Fibroblast of lung (primary cell): ENCODE measurements around the gene ADGRV1. TPM values are rescaled to one million over a fixed set of nuclear protein-coding genes. Genes with fewer than 3 reads are reported as not detected.

ENCODE experiments used
- DNase-seq, 2 donors: peaks; one replicate each; pipeline versions ENCODE4 v3.0.0 to v3.0.0-alpha.2; 2010; ENCODE audit warnings: low read depth in 2 of 2
- H2AFZ ChIP-seq: 2 replicates; pipeline ENCODE4 v1.5.1; 2012; ENCODE audit warnings: low read length, control low read depth, inconsistent platforms
- H3K27ac ChIP-seq: 2 replicates; pipeline ENCODE4 v1.5.1; 2011; ENCODE audit warnings: low read length, control low read depth; ENCODE audit not compliant: insufficient read depth
- H3K27me3 ChIP-seq: 2 replicates; pipeline ENCODE4 v1.5.1; 2011; ENCODE audit warnings: mild to moderate bottlenecking, low read length; ENCODE audit not compliant: control insufficient read depth, insufficient read depth
- H3K36me3 ChIP-seq: 2 replicates; pipeline ENCODE4 v1.5.1; 2011; ENCODE audit warnings: low read length; ENCODE audit not compliant: control insufficient read depth, insufficient read depth
- H3K4me1 ChIP-seq: 2 replicates; pipeline ENCODE4 v1.5.1; 2011; ENCODE audit warnings: low read length; ENCODE audit not compliant: control insufficient read depth, insufficient read depth; ENCODE audit errors: extremely low read depth
- H3K4me2 ChIP-seq: 2 replicates; pipeline ENCODE4 v1.5.1; 2011; ENCODE audit warnings: low read length, control low read depth; ENCODE audit not compliant: insufficient read depth; ENCODE audit errors: extremely low read depth
- H3K4me3 ChIP-seq, 4 experiments: fragments of 200-600 bp in 1 of 4; sonication (generic) in 1 of 4; replicated peaks in 1 of 4; 2 replicates each; pipeline ENCODE4 v1.5.1; 2011 to 2016; ENCODE audit warnings: low read length in 4 of 4, low read depth in 3 of 4, mild to moderate bottlenecking in 3 of 4, control low read depth in 2 of 4, inconsistent platforms in 1 of 4, mixed read lengths in 1 of 4; ENCODE audit not compliant: insufficient read depth in 1 of 4; ENCODE audit errors: control extremely low read depth in 1 of 4
- H3K79me2 ChIP-seq: 2 replicates; pipeline ENCODE4 v1.5.1; 2012; ENCODE audit warnings: mild to moderate bottlenecking, low read length, inconsistent platforms; ENCODE audit not compliant: control insufficient read depth, insufficient read depth
- H3K9ac ChIP-seq: 2 replicates; pipeline ENCODE4 v1.5.1; 2011; ENCODE audit warnings: mild to moderate bottlenecking, low read length, control low read depth; ENCODE audit not compliant: insufficient read depth
- H3K9me3 ChIP-seq: 2 replicates; pipeline ENCODE4 v1.5.1; 2012; ENCODE audit warnings: low read depth, low read length; ENCODE audit not compliant: control insufficient read depth, insufficient read depth
- H4K20me1 ChIP-seq: 2 replicates; pipeline ENCODE4 v1.5.1; 2011; ENCODE audit warnings: low read length; ENCODE audit not compliant: control insufficient read depth, insufficient read depth; ENCODE audit errors: extremely low read depth
- CTCF ChIP-seq, 2 donors: IDR thresholded peaks in 1 of 2; conservative IDR thresholded peaks in 1 of 2; 1 replicate in 1 of 2; 2 replicates in 1 of 2; pipeline ENCODE4 v1.5.1; 2011 to 2012; ENCODE audit warnings: low read length in 2 of 2, control low read depth in 1 of 2, inconsistent platforms in 1 of 2, low read depth in 1 of 2, mild to moderate bottlenecking in 1 of 2
- EZH2 ChIP-seq: IDR thresholded peaks from 2 replicates; pipeline ENCODE4 v1.5.1; 2012; ENCODE audit warnings: low read length, control low read depth, mild to moderate bottlenecking; ENCODE audit errors: missing control alignments
- polyA plus RNA-seq, 2 donors: library from polyadenylated mRNA; depleted of rRNA in 1 of 2; stranded (reverse) in 1 of 2; unstranded in 1 of 2; fragments of >200 nt; gene quantifications; 2 replicates each; pipeline ENCODE4 v1.2.1, GENCODE V29; 2011 to 2012; ENCODE audit warnings: missing spikeins in 1 of 2
- total RNA-seq: library from RNA; depleted of rRNA; stranded (reverse); fragments of >200 nt; gene quantifications from 2 replicates; pipeline ENCODE4 v1.2.1, GENCODE V29; 2014

ADGRV1 gene
- total and polyA plus RNA-seq, 2 donors (not counting 1 experiment from before 2014, with no cell fraction given): 0.15 to 0.17 TPM

GRCh38 chr5:90890180-90890579 is 331.6 kb downstream of the ADGRV1 start:
- TF ChIP-seq EZH2 (no peak), CTCF (conservative IDR thresholded peaks at IDR 0.05 in 1 of 2, IDR thresholded peaks at IDR 0.05 in 1 of 2; ENCODE audit: low read depth in 1 of 2, low read length in 2 of 2) (no peak)
- Histone ChIP-seq H3K9ac (no peak overlapping the region), H3K9me3 (no peaks in the 10 kb centered on the region), H3K79me2 (no peaks in the 10 kb centered on the region), H4K20me1 (no peaks in the 10 kb centered on the region), H3K27me3 (no peaks in the 10 kb centered on the region), H3K27ac (no peak overlapping the region), H2AFZ (no peak overlapping the region), H3K4me1 (no peaks in the 10 kb centered on the region), H3K4me2 (no peak overlapping the region), H3K36me3 (no peaks in the 10 kb centered on the region), H3K4me3 (no peak overlapping the region)
- DNase-seq: no peak

- H2AFZ ChIP-seq: no peak overlapping the region
- no peak for DNase-seq
- no peak overlapping the region for H3K27ac ChIP-seq
- no peaks in the 10 kb centered on the region for H3K36me3 ChIP-seq
- no peak for TF ChIP-seq CTCF (conservative IDR thresholded peaks at IDR 0.05 in 1 of 2, IDR thresholded peaks at IDR 0.05 in 1 of 2; ENCODE audit: low read depth in 1 of 2, low read length in 2 of 2)
- TF ChIP-seq EZH2: no peak
- H3K4me2 ChIP-seq: no peak overlapping the region
- no peak overlapping the region for H3K4me3 ChIP-seq
- no peak overlapping the region for H3K9ac ChIP-seq
- no peaks in the 10 kb centered on the region for H3K79me2 ChIP-seq
- no peaks in the 10 kb centered on the region for H4K20me1 ChIP-seq
- no peaks in the 10 kb centered on the region for H3K27me3 ChIP-seq
- no peaks in the 10 kb centered on the region for H3K9me3 ChIP-seq
- no peaks in the 10 kb centered on the region for H3K4me1 ChIP-seq
Measured at GRCh38 chr5:90894866-90895420, 336.3 kb downstream of the ADGRV1 start.

GRCh38 chr5:90897618-90898017 is 339.0 kb downstream of the ADGRV1 start:
- no peaks in the 10 kb centered on the region for H3K36me3 ChIP-seq
- H4K20me1 ChIP-seq: no peaks in the 10 kb centered on the region
- no peak overlapping the region for H3K9ac ChIP-seq
- TF ChIP-seq EZH2 (no peak), CTCF (conservative IDR thresholded peaks at IDR 0.05 in 1 of 2, IDR thresholded peaks at IDR 0.05 in 1 of 2; ENCODE audit: low read depth in 1 of 2, low read length in 2 of 2) (no peak)
- no peaks in the 10 kb centered on the region for H3K9me3 ChIP-seq
- H3K4me1 ChIP-seq: no peaks in the 10 kb centered on the region
- H3K27me3 ChIP-seq: no peaks in the 10 kb centered on the region
- H3K79me2 ChIP-seq: no peaks in the 10 kb centered on the region
- no peak overlapping the region for H3K4me3 ChIP-seq
- H2AFZ ChIP-seq: no peak overlapping the region
- H3K27ac ChIP-seq: no peak overlapping the region
- DNase-seq: no peak
- no peak overlapping the region for H3K4me2 ChIP-seq
